Measurements from ENCODE around the gene CRELD2.

The CRELD2 gene

GRCh38 chr22:49956914-49957825, 38.7 kb downstream of the CRELD2 start:
- Histone ChIP-seq H4K20me1 (ENCODE audit: insufficient read depth, low read length) (no peaks in the 10 kb centered on the region), H3F3A (ENCODE audit: insufficient read depth, low read length) (no peaks in the 10 kb centered on the region), H3K27ac (ENCODE audit: low read depth, low read length, poor library complexity, severe bottlenecking) (no peak overlapping the region), H3K79me2 (ENCODE audit: insufficient read depth, low read length) (no peaks in the 10 kb centered on the region), H3K9me3 (ENCODE audit: low read length) (no peaks in the 10 kb centered on the region), H3K9me2 (ENCODE audit: low read depth, low read length) (no peaks in the 10 kb centered on the region), H3K36me3 (ENCODE audit: insufficient read depth, low read length) (peaks cover 7% of the 10 kb centered on the region), H3K27me3 (ENCODE audit: insufficient read depth, low read length) (0 out of 2 replicates have a peak, but pooled peaks cover 5% of the 10 kb centered on the region), H3K4me3 (ENCODE audit: low read depth, low read length, poor library complexity, severe bottlenecking) (no peak overlapping the region), H2AFZ (ENCODE audit: low read length) (no peak overlapping the region), H3K4me1 (ENCODE audit: insufficient read depth, low read length, severe bottlenecking) (peaks cover 9% of the 10 kb centered on the region), H3K9ac (ENCODE audit: low read length) (no peak overlapping the region), H3K4me2 (ENCODE audit: low read length) (no peak overlapping the region)
- TF ChIP-seq CTCF (IDR thresholded peaks at IDR 0.05; ENCODE audit: low read length) (no peak), EZH2 (IDR thresholded peaks at IDR 0.05; ENCODE audit: borderline replicate concordance, low read length) (no peak)

GRCh38 chr22:49957826-49958365, 39.5 kb downstream of the CRELD2 start:
- Histone ChIP-seq H3K27ac (ENCODE audit: low read depth, low read length, poor library complexity, severe bottlenecking) (no peak overlapping the region), H3K9me2 (ENCODE audit: low read depth, low read length) (no peaks in the 10 kb centered on the region), H3K4me3 (ENCODE audit: low read depth, low read length, poor library complexity, severe bottlenecking) (no peak overlapping the region), H4K20me1 (ENCODE audit: insufficient read depth, low read length) (no peaks in the 10 kb centered on the region), H3K9ac (ENCODE audit: low read length) (no peak overlapping the region), H3K79me2 (ENCODE audit: insufficient read depth, low read length) (no peaks in the 10 kb centered on the region), H3K4me2 (ENCODE audit: low read length) (no peak overlapping the region), H3K4me1 (ENCODE audit: insufficient read depth, low read length, severe bottlenecking) (peaks cover 16% of the 10 kb centered on the region), H3K27me3 (ENCODE audit: insufficient read depth, low read length) (no peaks in the 10 kb centered on the region), H3K36me3 (ENCODE audit: insufficient read depth, low read length) (peaks cover 13% of the 10 kb centered on the region), H2AFZ (ENCODE audit: low read length) (no peak overlapping the region), H3F3A (ENCODE audit: insufficient read depth, low read length) (no peaks in the 10 kb centered on the region), H3K9me3 (ENCODE audit: low read length) (no peaks in the 10 kb centered on the region)
- TF ChIP-seq EZH2 (IDR thresholded peaks at IDR 0.05; ENCODE audit: borderline replicate concordance, low read length) (no peak), CTCF (IDR thresholded peaks at IDR 0.05; ENCODE audit: low read length) (no peak)

- H3F3A ChIP-seq (ENCODE audit: insufficient read depth, low read length), result no peaks in the 10 kb centered on the region
Measured at GRCh38 chr22:49958366-49958921, 40.0 kb downstream of the CRELD2 start.

More at GRCh38 chr22:49958366-49958921, 40.0 kb downstream of the CRELD2 start:
- TF ChIP-seq EZH2 (IDR thresholded peaks at IDR 0.05; ENCODE audit: borderline replicate concordance, low read length), result no peak
- Histone ChIP-seq H3K9ac (ENCODE audit: low read length) (no peak overlapping the region), H3K4me2 (ENCODE audit: low read length) (no peak overlapping the region), H4K20me1 (ENCODE audit: insufficient read depth, low read length) (no peaks in the 10 kb centered on the region), H3K4me1 (ENCODE audit: insufficient read depth, low read length, severe bottlenecking) (peaks cover 19% of the 10 kb centered on the region), H3K27me3 (ENCODE audit: insufficient read depth, low read length) (no peaks in the 10 kb centered on the region), H3K4me3 (ENCODE audit: low read depth, low read length, poor library complexity, severe bottlenecking) (no peak overlapping the region), H3K9me3 (ENCODE audit: low read length) (no peaks in the 10 kb centered on the region), H3K36me3 (ENCODE audit: insufficient read depth, low read length) (peaks cover 19% of the 10 kb centered on the region), H2AFZ (ENCODE audit: low read length) (no peak overlapping the region), H3K9me2 (ENCODE audit: low read depth, low read length) (no peaks in the 10 kb centered on the region), H3K27ac (ENCODE audit: low read depth, low read length, poor library complexity, severe bottlenecking) (no peak overlapping the region), H3K79me2 (ENCODE audit: insufficient read depth, low read length) (no peaks in the 10 kb centered on the region)

Measured in OCI-LY1 (cell line).